HL-60 (cell line): ENCODE data around the gene ANKS1A.

Experiments
- DNase-seq, 2 experiments: peaks; one replicate each; pipeline ENCODE4 v3.0.0-alpha.2; 2010 to 2020; ENCODE audit warnings: low read depth in 1 of 2, low spot score in 1 of 2
- H3K27ac ChIP-seq: fragments of 250-450 bp; sonication (Bioruptor Pico); replicated peaks from 2 replicates; pipeline ENCODE4 v1.5.1; 2020; ENCODE audit warnings: mild to moderate bottlenecking, moderate library complexity
- H3K27me3 ChIP-seq: fragments of 250-450 bp; sonication (Bioruptor Pico); 2 replicates; pipeline ENCODE4 v1.5.1; 2021; ENCODE audit warnings: mild to moderate bottlenecking, moderate library complexity; ENCODE audit not compliant: insufficient read depth, poor library complexity, severe bottlenecking
- H3K4me3 ChIP-seq: replicated peaks from 2 replicates; pipeline ENCODE4 v1.5.1; 2011; ENCODE audit warnings: mild to moderate bottlenecking, control low read depth, low read length; ENCODE audit not compliant: insufficient read depth
- GABPA ChIP-seq: IDR thresholded peaks from 2 replicates; pipeline ENCODE4 v1.6.1; 2012; ENCODE audit warnings: low read depth
- POLR2AphosphoS5 ChIP-seq: IDR thresholded peaks from 2 replicates; pipeline ENCODE4 v1.6.1; 2012; ENCODE audit warnings: low read depth
- SPI1 ChIP-seq: IDR thresholded peaks from 2 replicates; pipeline ENCODE4 v1.6.1; 2012; ENCODE audit warnings: low read depth, mild to moderate bottlenecking, borderline replicate concordance
- TF ChIP-seq, protein P1 (sequence below): IDR thresholded peaks from 2 replicates; pipeline ENCODE4 v1.6.1; 2012; ENCODE audit warnings: low read depth; ENCODE audit not compliant: insufficient replicate concordance
- TF ChIP-seq, protein P2 (sequence below): IDR thresholded peaks from one replicate; pipeline ENCODE4 v1.5.1; 2011; ENCODE audit warnings: low read length, control low read depth, inconsistent platforms; ENCODE audit not compliant: insufficient read depth

Gene ANKS1A

DNA sequence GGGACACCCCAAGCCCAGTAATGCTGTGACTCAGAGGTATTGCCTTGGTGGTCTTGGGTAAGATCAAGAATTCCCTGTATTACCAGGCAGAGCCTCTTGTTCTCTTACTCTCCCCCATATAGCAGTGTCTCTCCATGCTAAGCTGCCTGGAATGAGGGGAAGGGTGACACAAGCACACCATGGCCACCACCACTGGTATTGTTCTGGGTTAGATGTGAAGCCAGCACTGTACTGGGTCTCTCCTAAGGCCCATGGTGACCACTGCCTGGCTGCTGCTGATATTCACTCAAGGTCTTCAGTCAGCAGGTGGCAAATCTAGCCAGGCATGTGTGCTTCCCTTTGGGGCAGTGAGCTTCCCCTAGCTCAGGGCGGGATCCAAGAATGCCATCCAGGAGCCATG is 37.7 kb upstream of the ANKS1A start:
- no peaks in the 10 kb centered on the region for H3K27me3 ChIP-seq
- no peak overlapping the region for H3K4me3 ChIP-seq
- no peak overlapping the region for H3K27ac ChIP-seq
- TF ChIP-seq, protein P1, sequence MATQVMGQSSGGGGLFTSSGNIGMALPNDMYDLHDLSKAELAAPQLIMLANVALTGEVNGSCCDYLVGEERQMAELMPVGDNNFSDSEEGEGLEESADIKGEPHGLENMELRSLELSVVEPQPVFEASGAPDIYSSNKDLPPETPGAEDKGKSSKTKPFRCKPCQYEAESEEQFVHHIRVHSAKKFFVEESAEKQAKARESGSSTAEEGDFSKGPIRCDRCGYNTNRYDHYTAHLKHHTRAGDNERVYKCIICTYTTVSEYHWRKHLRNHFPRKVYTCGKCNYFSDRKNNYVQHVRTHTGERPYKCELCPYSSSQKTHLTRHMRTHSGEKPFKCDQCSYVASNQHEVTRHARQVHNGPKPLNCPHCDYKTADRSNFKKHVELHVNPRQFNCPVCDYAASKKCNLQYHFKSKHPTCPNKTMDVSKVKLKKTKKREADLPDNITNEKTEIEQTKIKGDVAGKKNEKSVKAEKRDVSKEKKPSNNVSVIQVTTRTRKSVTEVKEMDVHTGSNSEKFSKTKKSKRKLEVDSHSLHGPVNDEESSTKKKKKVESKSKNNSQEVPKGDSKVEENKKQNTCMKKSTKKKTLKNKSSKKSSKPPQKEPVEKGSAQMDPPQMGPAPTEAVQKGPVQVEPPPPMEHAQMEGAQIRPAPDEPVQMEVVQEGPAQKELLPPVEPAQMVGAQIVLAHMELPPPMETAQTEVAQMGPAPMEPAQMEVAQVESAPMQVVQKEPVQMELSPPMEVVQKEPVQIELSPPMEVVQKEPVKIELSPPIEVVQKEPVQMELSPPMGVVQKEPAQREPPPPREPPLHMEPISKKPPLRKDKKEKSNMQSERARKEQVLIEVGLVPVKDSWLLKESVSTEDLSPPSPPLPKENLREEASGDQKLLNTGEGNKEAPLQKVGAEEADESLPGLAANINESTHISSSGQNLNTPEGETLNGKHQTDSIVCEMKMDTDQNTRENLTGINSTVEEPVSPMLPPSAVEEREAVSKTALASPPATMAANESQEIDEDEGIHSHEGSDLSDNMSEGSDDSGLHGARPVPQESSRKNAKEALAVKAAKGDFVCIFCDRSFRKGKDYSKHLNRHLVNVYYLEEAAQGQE, result no peak
- TF ChIP-seq, protein P2, sequence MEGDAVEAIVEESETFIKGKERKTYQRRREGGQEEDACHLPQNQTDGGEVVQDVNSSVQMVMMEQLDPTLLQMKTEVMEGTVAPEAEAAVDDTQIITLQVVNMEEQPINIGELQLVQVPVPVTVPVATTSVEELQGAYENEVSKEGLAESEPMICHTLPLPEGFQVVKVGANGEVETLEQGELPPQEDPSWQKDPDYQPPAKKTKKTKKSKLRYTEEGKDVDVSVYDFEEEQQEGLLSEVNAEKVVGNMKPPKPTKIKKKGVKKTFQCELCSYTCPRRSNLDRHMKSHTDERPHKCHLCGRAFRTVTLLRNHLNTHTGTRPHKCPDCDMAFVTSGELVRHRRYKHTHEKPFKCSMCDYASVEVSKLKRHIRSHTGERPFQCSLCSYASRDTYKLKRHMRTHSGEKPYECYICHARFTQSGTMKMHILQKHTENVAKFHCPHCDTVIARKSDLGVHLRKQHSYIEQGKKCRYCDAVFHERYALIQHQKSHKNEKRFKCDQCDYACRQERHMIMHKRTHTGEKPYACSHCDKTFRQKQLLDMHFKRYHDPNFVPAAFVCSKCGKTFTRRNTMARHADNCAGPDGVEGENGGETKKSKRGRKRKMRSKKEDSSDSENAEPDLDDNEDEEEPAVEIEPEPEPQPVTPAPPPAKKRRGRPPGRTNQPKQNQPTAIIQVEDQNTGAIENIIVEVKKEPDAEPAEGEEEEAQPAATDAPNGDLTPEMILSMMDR, result no peak
- TF ChIP-seq GABPA (no peak), POLR2AphosphoS5 (no peak), SPI1 (no peak)
- no peak for DNase-seq

DNA sequence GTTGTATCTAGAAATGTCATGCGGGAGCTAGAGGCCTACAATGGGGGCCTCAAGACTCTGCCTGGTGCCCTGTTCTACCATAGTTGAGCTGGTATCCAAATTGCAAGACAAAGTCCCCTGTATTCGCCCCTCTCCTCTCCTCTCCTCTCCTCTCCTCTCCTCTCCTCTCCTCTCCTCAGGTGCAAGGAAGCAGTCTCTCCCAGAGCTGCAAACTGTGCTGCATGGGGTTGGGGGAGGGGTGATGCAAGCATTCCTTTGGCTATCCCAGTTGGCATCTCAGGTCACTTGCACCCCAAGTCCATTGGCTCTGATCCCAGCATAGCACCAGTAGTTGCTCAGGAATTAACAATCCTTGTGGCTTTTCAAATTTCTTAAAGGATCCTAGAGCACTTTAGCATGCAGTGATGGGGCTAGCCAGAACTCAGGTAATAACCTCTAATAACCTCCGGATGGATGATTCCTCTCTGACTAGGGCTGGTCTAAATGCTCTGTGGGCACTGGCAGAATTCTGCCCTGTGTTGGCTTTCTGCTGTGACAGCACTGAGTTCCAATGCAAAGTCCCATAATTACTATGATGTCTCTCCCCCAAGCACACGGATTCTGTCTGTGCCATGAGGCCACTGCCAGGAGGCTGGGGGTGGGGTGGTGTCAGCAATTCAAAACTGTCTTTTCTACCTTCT is 36.5 kb upstream of the ANKS1A start:
- H3K27ac ChIP-seq, result no peak overlapping the region
- no peak for DNase-seq
- no peak overlapping the region for H3K4me3 ChIP-seq
- no peak for TF ChIP-seq GABPA
- TF ChIP-seq SPI1, result no peak
- TF ChIP-seq POLR2AphosphoS5, result no peak
- TF ChIP-seq, protein P2, result no peak
- TF ChIP-seq, protein P1, result no peak
- no peaks in the 10 kb centered on the region for H3K27me3 ChIP-seq

DNA sequence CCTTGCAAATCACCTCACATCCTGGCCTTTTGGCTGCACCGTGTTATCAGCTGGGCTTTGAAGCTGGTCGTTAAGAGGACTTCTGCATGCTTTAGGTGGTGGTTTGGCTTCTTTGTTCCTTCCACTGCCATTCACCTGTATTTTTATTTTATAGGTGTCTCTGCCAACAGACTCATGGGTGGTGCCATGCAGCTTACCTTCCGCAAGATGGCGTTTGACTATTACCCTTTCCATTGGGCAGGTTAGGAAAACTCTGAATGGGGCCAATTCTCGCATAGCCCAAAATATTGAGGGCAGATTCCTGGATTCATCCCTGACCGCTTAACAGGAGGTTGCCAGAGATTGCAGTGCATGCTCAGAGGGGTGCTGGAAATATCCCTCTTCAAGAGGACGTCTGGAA is 33.6 kb upstream of the ANKS1A start:
- H3K27ac ChIP-seq, result no peak overlapping the region
- no peak for TF ChIP-seq GABPA
- no peak for TF ChIP-seq POLR2AphosphoS5
- TF ChIP-seq, protein P2, result no peak
- TF ChIP-seq, protein P1, result no peak
- TF ChIP-seq SPI1, result no peak
- H3K4me3 ChIP-seq, result no peak overlapping the region
- H3K27me3 ChIP-seq, result no peaks in the 10 kb centered on the region
- DNase-seq, result no peak
